ENCODE results near the gene SNRPA1. TPM values are rescaled to one million over a fixed set of nuclear protein-coding genes. Genes with fewer than 3 reads are reported as not detected.

SNRPA1 gene
- total RNA-seq, 1 donor from 2014 or later: 15.0 TPM

- DNase-seq: no peak
These were observed 36.6 kb downstream of the SNRPA1 start for GRCh38 chr15:101258238-101259144.

- DNase-seq: no peak
These were observed 38.3 kb downstream of the SNRPA1 start for GRCh38 chr15:101256757-101257156.

- no peak for DNase-seq
These were observed 39.3 kb downstream of the SNRPA1 start for GRCh38 chr15:101255615-101256241.

GRCh38 chr15:101255051-101255395 is 40.0 kb downstream of the SNRPA1 start:
- DNase-seq: no peak

- no peak for DNase-seq
These were observed 40.6 kb downstream of the SNRPA1 start for GRCh38 chr15:101254157-101255050.

- no peak for DNase-seq
These were observed 42.2 kb downstream of the SNRPA1 start for GRCh38 chr15:101252836-101253235.

GRCh38 chr15:101251830-101252820 is 42.9 kb downstream of the SNRPA1 start, which contains the start of gene CHSY1:
CHSY1 (minus strand) TSS chr15:101252048; CDS start chr15:101251456, 592 bp downstream.
- DNase-seq: peak; percentile 87

GRCh38 chr15:101250873-101251829 is 43.9 kb downstream of the SNRPA1 start:
- DNase-seq: no peak

GRCh38 chr15:101250341-101250831 is 44.7 kb downstream of the SNRPA1 start:
- DNase-seq: no peak

GRCh38 chr15:101248274-101248673 is 46.8 kb downstream of the SNRPA1 start:
- DNase-seq: no peak

- no peak for DNase-seq
These were observed 48.0 kb downstream of the SNRPA1 start for GRCh38 chr15:101246824-101247745.

GRCh38 chr15:101246391-101246790 is 48.7 kb downstream of the SNRPA1 start:
- DNase-seq: no peak

GRCh38 chr15:101244889-101245668 is 50.0 kb downstream of the SNRPA1 start:
- DNase-seq: no peak

GRCh38 chr15:101244036-101244781 is 50.8 kb downstream of the SNRPA1 start:
- no peak for DNase-seq

GRCh38 chr15:101243420-101243819 is 51.6 kb downstream of the SNRPA1 start:
- no peak for DNase-seq

- no peak for DNase-seq
These were observed 52.1 kb downstream of the SNRPA1 start for GRCh38 chr15:101242999-101243336.

Data from occipital lobe (tissue), 2 donors.